ENCODE measurements around the gene RFTN1. TPM values are rescaled to one million over a fixed set of nuclear protein-coding genes. Genes with fewer than 3 reads are reported as not detected.

RFTN1 gene
- total RNA-seq, 1 donor from 2014 or later: 6.4 TPM

GRCh38 chr3:16374047-16374934, 139.2 kb downstream of the RFTN1 start:
- Mint-ChIP-seq H3K4me3 (ENCODE audit: unreplicated experiment) (peak overlapping the region; percentile 54), H3K4me1 (ENCODE audit: low read depth, unreplicated experiment) (peaks cover 43% of the 10 kb centered on the region), H3K9me3 (ENCODE audit: unreplicated experiment) (peaks cover 3% of the 10 kb centered on the region), H3K27me3 (ENCODE audit: unreplicated experiment) (peaks cover 8% of the 10 kb centered on the region), H3K36me3 (ENCODE audit: unreplicated experiment) (no peaks in the 10 kb centered on the region), H3K27ac (ENCODE audit: unreplicated experiment) (peak overlapping the region; percentile 62)
- TF ChIP-seq CTCF (IDR thresholded peaks at IDR 0.05; ENCODE audit: partially characterized antibody, unreplicated experiment): no peak
- DNase-seq: no peak

GRCh38 chr3:16373341-16373946, 140.1 kb downstream of the RFTN1 start:
- Mint-ChIP-seq H3K27ac (ENCODE audit: unreplicated experiment) (no peak overlapping the region), H3K27me3 (ENCODE audit: unreplicated experiment) (peaks cover 8% of the 10 kb centered on the region)

GRCh38 chr3:16372362-16373292, 140.9 kb downstream of the RFTN1 start:
- TF ChIP-seq CTCF (IDR thresholded peaks at IDR 0.05; ENCODE audit: partially characterized antibody, unreplicated experiment): no peak
- Mint-ChIP-seq H3K36me3 (ENCODE audit: unreplicated experiment) (no peaks in the 10 kb centered on the region), H3K4me1 (ENCODE audit: low read depth, unreplicated experiment) (peaks cover 44% of the 10 kb centered on the region), H3K4me3 (ENCODE audit: unreplicated experiment) (no peak overlapping the region), H3K9me3 (ENCODE audit: unreplicated experiment) (peaks cover 3% of the 10 kb centered on the region), H3K27ac (ENCODE audit: unreplicated experiment) (no peak overlapping the region), H3K27me3 (ENCODE audit: unreplicated experiment) (peaks cover 8% of the 10 kb centered on the region)
- DNase-seq: no peak

More at GRCh38 chr3:16373341-16373946, 140.1 kb downstream of the RFTN1 start:
- Mint-ChIP-seq H3K36me3 (ENCODE audit: unreplicated experiment) (no peaks in the 10 kb centered on the region), H3K4me3 (ENCODE audit: unreplicated experiment) (no peak overlapping the region), H3K9me3 (ENCODE audit: unreplicated experiment) (peaks cover 3% of the 10 kb centered on the region), H3K4me1 (ENCODE audit: low read depth, unreplicated experiment) (peaks cover 44% of the 10 kb centered on the region)
- no peak for TF ChIP-seq CTCF (IDR thresholded peaks at IDR 0.05; ENCODE audit: partially characterized antibody, unreplicated experiment)
- no peak for DNase-seq

GRCh38 chr3:16370872-16371740, 142.4 kb downstream of the RFTN1 start:
- H3K9me3 Mint-ChIP-seq (ENCODE audit: unreplicated experiment): peaks cover 3% of the 10 kb centered on the region
- peaks cover 8% of the 10 kb centered on the region for H3K27me3 Mint-ChIP-seq (ENCODE audit: unreplicated experiment)
- no peak overlapping the region for H3K27ac Mint-ChIP-seq (ENCODE audit: unreplicated experiment)
- no peak overlapping the region for H3K4me3 Mint-ChIP-seq (ENCODE audit: unreplicated experiment)
- H3K36me3 Mint-ChIP-seq (ENCODE audit: unreplicated experiment): no peaks in the 10 kb centered on the region
- H3K4me1 Mint-ChIP-seq (ENCODE audit: low read depth, unreplicated experiment): peaks cover 44% of the 10 kb centered on the region
- DNase-seq: peak; percentile 54
- TF ChIP-seq CTCF (IDR thresholded peaks at IDR 0.05; ENCODE audit: partially characterized antibody, unreplicated experiment): no peak
